Measurements from ENCODE around the gene SELENOO.
"Not testable (repeated sequence)": the region's sequence is repeated elsewhere in the genome, so short reads cannot be mapped to it uniquely, and the experiment has no call there.

The SELENOO gene

GRCh38 chr22:50201191-50202129, 649 bp downstream of the SELENOO start:
- no peak for DNase-seq

DNA sequence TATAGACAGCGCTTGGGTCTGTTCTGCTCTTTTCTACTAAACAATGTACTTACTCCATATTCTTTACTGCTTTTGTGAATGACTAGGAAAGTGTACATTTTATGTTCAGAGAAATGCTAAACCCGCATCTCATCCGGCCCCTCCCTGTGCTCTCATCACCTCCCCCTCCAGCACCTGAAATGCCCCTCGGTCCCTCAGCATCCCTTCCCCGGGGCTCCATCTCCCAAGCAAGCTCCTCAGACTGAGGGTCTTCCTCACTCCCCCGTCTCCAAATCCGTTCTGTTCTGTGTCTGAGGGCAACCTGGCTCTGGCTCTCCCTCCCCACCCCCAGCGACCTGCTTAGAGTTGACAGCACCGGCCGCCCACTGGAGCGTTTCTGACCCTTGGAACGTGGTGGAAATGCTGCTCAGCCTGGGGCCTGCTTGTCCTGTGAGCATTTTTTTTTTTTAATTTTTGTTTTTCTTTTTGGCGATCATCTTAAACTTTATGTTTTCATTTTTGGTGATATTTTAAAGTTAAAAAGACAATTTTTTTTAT, 1.4 kb downstream of the SELENOO start:
- DNase-seq = no peak

DNA sequence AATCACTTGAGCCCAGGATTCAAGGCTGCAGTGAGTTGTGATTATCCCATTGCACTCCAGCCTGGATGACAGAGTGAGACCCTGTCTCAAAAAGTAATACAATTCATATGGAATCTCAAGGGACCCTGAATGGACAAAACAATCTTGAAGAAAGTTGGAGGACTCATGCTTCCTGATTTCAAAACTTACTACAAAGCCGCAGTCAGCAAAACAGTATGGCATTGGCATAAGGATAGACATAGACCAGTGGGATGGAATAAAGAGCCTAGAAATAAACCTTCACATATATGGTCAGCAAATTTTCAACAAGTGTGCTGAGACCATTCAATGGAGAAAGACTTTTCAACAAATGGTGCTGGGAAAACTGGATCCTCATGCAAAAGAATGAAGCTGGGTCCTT, 2.5 kb downstream of the SELENOO start:
- no peak for DNase-seq

DNA sequence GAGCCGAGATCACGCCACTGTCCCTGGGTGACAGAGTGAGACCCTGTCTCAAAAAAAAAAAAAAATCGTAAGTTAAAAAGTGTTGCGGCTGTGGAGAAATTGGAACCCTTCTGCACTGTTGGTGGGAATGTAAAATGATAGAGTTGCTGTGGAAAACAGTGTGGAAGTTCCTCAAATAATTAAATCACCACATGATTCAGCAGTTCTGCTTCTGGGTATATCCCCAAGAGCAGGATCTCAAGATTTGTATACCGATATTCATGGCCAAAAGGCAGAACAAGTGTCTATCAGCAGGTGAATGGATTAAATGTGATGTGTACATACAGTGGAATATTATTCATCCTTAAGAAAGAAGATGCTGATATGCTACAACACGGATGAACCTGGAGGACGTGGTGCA, 3.8 kb downstream of the SELENOO start:
- DNase-seq = no peak

- DNase-seq = not testable (repeated sequence)
These were observed 4.2 kb downstream of the SELENOO start for GRCh38 chr22:50204998-50205397.

GRCh38 chr22:50205781-50206569, 5.2 kb downstream of the SELENOO start:
- no peak for DNase-seq

DNA sequence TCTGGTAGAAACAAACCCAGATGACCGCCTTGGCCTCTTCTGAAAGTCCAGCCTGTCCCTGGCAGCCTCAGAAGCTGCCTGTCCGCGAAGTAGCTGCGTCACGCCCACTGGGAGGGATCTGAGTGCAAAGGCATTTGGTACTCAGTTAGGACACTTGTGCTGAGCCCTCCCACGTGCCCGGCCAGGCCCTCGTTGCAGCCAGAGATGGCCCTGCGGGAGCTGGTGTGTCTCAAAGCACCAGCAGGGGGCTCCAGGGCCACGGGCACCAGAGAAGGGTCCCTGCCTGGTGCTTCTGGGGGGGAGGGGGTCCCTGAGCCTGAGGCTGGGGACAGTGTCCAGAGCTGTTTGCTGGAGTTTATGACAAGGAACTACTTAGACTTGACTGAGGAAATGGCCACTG, 5.8 kb downstream of the SELENOO start:
- DNase-seq = no peak

- no peak for DNase-seq
These were observed 6.8 kb downstream of the SELENOO start for GRCh38 chr22:50207383-50208140.

DNA sequence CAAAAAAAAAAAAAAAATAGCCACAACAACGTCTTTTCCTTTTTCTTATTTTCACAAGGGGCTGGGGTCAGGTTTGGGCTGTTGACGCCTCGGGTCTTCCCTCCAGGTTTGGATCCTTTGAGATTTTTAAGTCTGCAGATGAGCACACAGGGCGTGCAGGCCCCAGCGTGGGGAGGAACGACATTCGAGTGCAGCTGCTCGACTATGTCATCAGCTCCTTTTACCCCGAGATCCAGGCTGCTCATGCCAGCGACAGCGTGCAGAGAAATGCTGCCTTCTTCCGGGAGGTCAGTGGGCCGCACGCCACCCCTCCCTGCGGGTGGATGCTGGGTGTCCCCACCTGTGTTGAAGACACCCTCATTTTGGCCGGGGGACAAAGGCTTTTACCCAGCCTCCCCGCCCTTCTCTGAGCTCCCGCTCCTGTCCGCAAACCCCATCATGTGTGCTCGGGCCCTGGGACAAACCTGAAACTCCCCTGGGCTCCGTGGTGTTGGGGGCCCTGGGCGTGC, 7.7 kb downstream of the SELENOO start:
- DNase-seq = no peak

DNA sequence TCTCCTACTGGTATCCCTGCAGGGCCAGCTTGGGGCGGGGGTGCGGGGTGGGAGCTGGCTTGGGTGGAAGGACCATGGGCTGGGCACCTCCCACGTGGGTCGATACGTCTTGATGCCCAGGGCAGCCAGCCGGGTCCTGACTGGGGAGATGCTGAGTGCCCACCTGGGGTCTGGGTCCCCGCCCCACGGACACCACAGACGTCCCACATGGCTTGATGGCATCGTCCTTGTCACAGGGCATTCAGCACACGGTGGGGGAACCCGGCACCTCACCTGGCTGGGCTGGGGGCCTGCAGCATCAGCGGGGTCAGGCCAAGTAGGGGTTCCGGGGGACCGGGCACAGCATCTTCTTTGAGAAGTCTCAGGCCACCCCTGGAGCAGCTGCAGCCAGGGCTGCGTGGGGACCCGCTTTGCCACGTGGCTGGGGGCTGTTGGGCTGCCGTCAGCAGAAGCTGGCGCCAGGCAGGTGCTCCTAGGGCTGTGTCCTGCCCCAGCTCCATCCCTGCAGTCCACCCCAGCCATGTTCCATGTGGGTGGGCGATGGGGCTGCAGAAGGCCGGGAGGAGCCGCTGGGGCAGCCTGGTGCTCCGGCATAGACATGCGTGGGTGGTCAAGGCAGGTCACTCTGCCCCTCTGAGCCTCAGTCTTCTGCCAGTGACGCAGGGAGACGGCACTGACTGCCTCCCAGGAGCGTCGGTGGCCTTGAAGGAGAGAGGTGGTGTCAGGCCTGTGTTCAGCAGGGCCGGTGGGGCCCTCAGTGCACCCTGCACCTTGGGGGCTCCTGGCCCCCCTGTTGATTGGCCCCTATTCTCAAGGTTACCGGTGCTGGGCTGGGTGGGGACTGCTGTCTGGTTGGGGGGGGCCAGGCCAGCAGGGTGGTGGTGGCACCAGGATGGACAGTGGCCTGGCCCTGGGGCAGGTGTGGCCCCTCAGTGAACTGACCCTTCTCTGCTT, 8.4 kb downstream of the SELENOO start:
- no peak for DNase-seq

- peak; percentile 67 for DNase-seq
These were observed 9.1 kb downstream of the SELENOO start for GRCh38 chr22:50209893-50210292.

DNA sequence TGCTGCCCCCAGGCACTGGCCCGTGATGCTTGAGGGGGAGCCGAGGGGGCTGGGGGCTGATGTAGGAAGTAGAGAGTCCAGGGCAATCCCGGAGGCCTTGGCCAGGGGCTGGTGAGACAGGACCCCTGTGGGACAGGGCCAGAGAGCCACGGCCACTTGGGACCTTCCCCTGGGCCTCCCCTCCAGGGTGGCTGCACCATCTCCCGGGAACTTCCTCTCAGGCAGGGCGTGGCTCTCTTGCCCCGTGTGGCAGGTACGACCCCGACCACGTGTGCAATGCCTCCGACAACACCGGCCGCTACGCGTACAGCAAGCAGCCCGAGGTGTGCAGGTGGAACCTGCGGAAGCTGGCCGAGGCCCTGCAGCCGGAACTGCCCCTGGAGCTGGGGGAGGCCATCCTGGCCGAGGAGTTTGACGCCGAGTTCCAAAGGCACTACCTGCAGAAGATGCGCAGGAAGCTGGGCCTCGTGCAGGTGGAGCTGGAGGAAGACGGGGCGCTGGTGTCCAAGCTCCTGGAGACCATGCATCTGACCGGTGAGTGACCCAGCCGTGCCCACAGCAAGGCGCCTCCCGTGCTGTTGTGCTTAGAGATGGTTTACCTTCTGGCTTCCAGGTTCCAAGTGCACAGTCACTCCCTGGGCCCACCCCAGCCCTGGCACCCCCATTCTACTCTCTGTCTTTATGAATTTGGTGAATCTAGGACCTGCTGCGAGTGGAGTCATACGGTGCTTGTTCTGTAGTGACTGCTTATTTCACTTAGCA, 9.7 kb downstream of the SELENOO start:
- no peak for DNase-seq

DNA sequence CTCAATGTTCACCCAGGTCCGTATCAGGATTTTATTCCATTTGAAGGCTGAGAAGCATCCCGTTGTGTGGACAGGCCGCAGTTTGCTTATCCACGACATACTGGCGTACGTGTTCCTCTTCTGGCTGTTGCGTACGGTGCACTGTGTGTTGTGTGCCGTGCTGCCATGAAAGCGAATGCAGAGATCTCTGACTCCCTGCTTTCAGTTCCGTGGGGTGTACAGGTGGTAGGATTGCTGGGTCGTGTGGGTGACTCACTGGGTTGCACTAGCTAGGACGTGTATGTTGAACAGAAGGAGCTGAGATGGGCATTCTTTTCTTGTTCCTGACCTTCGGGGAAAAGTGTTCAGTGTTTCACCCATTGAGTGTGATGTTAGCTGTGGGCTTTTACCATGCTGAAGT, 10.3 kb downstream of the SELENOO start:
- no peak for DNase-seq

DNA sequence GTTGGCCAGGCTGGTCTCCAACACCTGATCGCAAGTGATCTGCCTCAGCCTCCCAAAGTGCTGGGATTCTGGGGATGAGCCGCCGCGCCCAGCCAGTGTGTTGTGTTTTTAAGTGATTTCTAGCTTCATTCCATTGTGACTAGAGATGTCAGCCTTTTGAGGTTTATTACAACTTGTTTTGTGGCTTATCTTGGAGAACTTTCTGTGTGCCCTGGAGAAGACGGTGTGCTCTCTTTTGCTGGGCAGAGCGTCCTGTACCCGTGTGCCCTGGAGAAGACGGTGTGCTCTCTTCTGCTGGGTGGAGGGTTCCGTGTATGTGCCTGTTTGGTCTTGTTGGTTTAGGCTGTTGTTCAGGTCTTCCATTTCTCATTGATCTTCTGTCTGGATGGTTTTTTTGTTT, 12.5 kb downstream of the SELENOO start:
- DNase-seq = no peak

- DNase-seq = no peak
These were observed 14.7 kb downstream of the SELENOO start for GRCh38 chr22:50215297-50216054.

DNA sequence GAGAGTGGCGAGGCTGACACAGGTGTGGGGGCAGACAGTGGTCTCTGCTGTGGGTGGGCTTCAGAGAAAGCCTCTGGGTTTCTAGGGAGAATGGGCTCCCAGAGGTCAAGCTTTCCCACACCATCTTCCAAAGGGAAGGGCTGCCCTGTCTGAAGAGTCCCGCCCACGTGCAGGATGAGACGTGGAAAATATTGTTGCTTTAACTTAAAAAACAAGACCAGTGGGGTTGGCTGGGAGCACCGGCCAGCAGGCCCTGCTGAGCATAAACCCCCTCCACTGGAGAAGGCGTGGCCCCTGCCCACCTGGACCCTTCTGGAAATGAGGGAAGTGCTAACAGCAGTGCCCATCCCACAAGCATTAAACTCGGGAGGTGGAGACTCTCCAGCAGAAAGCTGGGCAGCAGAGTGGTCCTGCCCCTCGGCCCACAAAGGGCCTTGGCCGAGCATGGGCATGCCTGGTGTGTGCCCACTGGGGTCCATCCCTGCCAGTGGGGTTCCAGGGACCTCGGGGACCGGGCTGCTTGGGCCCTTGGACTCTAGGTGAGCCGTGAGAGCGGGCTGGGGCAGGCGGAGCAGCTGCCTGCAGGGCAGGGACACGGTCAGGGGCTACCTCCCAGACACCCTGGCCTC, 15.4 kb downstream of the SELENOO start:
- DNase-seq = no peak

- DNase-seq = no peak
These were observed 16.1 kb downstream of the SELENOO start for GRCh38 chr22:50216684-50217520.

- DNase-seq = no peak
These were observed 16.8 kb downstream of the SELENOO start for GRCh38 chr22:50217543-50218152.
